ENCODE data around the gene TRIM24. TPM values are rescaled to one million over a fixed set of nuclear protein-coding genes. Genes with fewer than 3 reads are reported as not detected.

The TRIM24 gene
- total and polyA plus RNA-seq, 10 of the 15 experiments (the other 5 are each of a cell fraction or from before 2014, with no cell fraction given) = 4.6 to 23.5 (median 13.6) TPM

DNA sequence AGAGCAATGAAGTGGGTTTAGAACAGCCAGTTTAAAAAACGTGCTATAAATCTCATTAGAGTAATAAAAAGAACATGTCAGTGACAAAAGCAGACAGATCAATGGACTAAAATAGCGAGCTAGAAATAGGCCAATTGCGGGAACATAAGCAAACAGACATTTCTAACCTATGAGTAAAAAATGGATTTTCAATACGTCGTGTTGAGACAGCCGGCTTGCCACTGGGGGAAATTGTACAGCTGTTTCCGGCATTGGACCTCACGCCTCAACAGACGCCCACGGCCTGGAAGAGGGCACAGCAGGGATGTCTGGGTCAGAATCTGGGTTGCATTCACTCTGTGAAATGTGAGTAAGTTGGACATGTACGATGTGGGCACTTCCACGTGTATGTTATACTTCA lies 148.2 kb downstream of the TRIM24 start (continued):
- no peak for TF ChIP-seq ZNF384 (IDR thresholded peaks at IDR 0.05; ENCODE audit: borderline replicate concordance, low read depth, low read length)

GRCh38 chr7:138610671-138611170 lies 150.7 kb downstream of the TRIM24 start:
- Histone ChIP-seq H2AFZ (ENCODE audit: control insufficient read depth, low read depth, low read length) (no peak overlapping the region), H3K27ac (ENCODE audit: control insufficient read depth, insufficient read depth) (no peak overlapping the region), H3K36me3 (ENCODE audit: control insufficient read depth in 2 of 2, insufficient read depth in 2 of 2, low read length in 1 of 2) (no peaks in the 10 kb centered on the region), H3K4me2 (ENCODE audit: control insufficient read depth, insufficient read depth) (no peak overlapping the region), H3K27me3 (replicated peaks in 1 of 2; ENCODE audit: control insufficient read depth in 2 of 2, insufficient read depth in 2 of 2, low read length in 1 of 2) (no peaks in the 10 kb centered on the region), H3K9ac (ENCODE audit: control insufficient read depth, insufficient read depth, low read length) (no peak overlapping the region), H3K9me3 (replicated peaks; ENCODE audit: control insufficient read depth, insufficient read depth, low read length) (no peaks in the 10 kb centered on the region), H3K79me2 (ENCODE audit: control insufficient read depth, insufficient read depth, low read length) (no peaks in the 10 kb centered on the region), H3K4me3 (no peak overlapping the region), H3K4me1 (ENCODE audit: control insufficient read depth, insufficient read depth, low read length) (no peaks in the 10 kb centered on the region), H4K20me1 (ENCODE audit: control insufficient read depth, insufficient read depth) (no peaks in the 10 kb centered on the region)
- FAIRE-seq (no peak), ATAC-seq (peak; percentile 56), DNase-seq (ENCODE audit: low read depth, low spot score) (no peak)
- intact Hi-C loops (cut with micrococcal nuclease; ENCODE audit: unreplicated experiment) (no loop called here), in situ Hi-C loops (cut with MboI) (no loop called here)
- CTCF ChIA-PET = no interaction called here
- RAD21 ChIA-PET (ENCODE audit: unreplicated experiment) = interaction anchor here (0.9 kb wide), 1 partner anchor 146 kb away, joined by 3 read pairs; no protein-coding TSS in a partner anchor
- WGBS (ENCODE audit: insufficient coverage, insufficient replicate concordance, low lambda C conversion rate, missing lambda C conversion rate) = 50% methylated on average over 7 of the region's 7 CpGs
- POLR2A ChIA-PET = no interaction called here
- SMC1A ChIA-PET (ENCODE audit: uncharacterized antibody, unreplicated experiment) = no interaction called here
- no TSS peak for BruUV-seq (replicated peaks)
- no peak for TF ChIP-seq RB1 (IDR thresholded peaks at IDR 0.05; ENCODE audit: borderline replicate concordance)
- no peak for TF ChIP-seq EED (IDR thresholded peaks at IDR 0.05; ENCODE audit: low read depth)
- TF ChIP-seq, protein P1, sequence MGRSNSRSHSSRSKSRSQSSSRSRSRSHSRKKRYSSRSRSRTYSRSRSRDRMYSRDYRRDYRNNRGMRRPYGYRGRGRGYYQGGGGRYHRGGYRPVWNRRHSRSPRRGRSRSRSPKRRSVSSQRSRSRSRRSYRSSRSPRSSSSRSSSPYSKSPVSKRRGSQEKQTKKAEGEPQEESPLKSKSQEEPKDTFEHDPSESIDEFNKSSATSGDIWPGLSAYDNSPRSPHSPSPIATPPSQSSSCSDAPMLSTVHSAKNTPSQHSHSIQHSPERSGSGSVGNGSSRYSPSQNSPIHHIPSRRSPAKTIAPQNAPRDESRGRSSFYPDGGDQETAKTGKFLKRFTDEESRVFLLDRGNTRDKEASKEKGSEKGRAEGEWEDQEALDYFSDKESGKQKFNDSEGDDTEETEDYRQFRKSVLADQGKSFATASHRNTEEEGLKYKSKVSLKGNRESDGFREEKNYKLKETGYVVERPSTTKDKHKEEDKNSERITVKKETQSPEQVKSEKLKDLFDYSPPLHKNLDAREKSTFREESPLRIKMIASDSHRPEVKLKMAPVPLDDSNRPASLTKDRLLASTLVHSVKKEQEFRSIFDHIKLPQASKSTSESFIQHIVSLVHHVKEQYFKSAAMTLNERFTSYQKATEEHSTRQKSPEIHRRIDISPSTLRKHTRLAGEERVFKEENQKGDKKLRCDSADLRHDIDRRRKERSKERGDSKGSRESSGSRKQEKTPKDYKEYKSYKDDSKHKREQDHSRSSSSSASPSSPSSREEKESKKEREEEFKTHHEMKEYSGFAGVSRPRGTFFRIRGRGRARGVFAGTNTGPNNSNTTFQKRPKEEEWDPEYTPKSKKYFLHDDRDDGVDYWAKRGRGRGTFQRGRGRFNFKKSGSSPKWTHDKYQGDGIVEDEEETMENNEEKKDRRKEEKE (IDR thresholded peaks at IDR 0.05) = no peak
- TF ChIP-seq DPF2 (IDR thresholded peaks at IDR 0.05) = no peak
- TF ChIP-seq ZBTB40 (IDR thresholded peaks at IDR 0.05; ENCODE audit: borderline replicate concordance) = no peak
- no peak for TF ChIP-seq NFYB (IDR thresholded peaks at IDR 0.05; ENCODE audit: insufficient read depth, low read depth, low read length)
- TF ChIP-seq KLF5 (IDR thresholded peaks at IDR 0.05; ENCODE audit: partially characterized antibody) = no peak
- TF ChIP-seq KAT2A (conservative IDR thresholded peaks at IDR 0.05; ENCODE audit: control insufficient read depth, low read depth, low read length) = no peak
- TF ChIP-seq, protein P2, sequence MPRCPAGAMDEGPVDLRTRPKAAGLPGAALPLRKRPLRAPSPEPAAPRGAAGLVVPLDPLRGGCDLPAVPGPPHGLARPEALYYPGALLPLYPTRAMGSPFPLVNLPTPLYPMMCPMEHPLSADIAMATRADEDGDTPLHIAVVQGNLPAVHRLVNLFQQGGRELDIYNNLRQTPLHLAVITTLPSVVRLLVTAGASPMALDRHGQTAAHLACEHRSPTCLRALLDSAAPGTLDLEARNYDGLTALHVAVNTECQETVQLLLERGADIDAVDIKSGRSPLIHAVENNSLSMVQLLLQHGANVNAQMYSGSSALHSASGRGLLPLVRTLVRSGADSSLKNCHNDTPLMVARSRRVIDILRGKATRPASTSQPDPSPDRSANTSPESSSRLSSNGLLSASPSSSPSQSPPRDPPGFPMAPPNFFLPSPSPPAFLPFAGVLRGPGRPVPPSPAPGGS (IDR thresholded peaks at IDR 0.05; ENCODE audit: borderline replicate concordance, insufficient read depth, low read depth, low read length, poor library complexity, severe bottlenecking) = no peak
- no peak for TF ChIP-seq ZNF217 (IDR thresholded peaks at IDR 0.05)
- TF ChIP-seq BCL11A (IDR thresholded peaks at IDR 0.05; ENCODE audit: low read depth, low read length) = no peak
- TF ChIP-seq RELB (IDR thresholded peaks at IDR 0.05; ENCODE audit: low read depth) = no peak

Data from GM12878 (cell line).